Colonic mucosa (tissue), 4 donors: ENCODE results near the gene ESRRA. TPM values are rescaled to one million over a fixed set of nuclear protein-coding genes. Genes with fewer than 3 reads are reported as not detected.

Experiments used
- DNase-seq: peaks from one replicate; pipeline ENCODE4 v3.0.0-alpha.2; 2020
- H3K27ac ChIP-seq: fragments of 200-600 bp; one replicate; pipeline ENCODE4 v1.8.0; 2021
- H3K27me3 ChIP-seq: fragments of 200-600 bp; one replicate; pipeline ENCODE4 v1.8.0; 2021
- H3K36me3 ChIP-seq: fragments of 200-600 bp; one replicate; pipeline ENCODE4 v1.8.0; 2021
- H3K4me1 ChIP-seq: fragments of 200-600 bp; one replicate; pipeline ENCODE4 v1.8.0; 2021; ENCODE audit warnings: mild to moderate bottlenecking
- H3K4me3 ChIP-seq: fragments of 200-600 bp; one replicate; pipeline ENCODE4 v1.8.0; 2021
- H3K9ac ChIP-seq, 2 donors: one replicate each; pipeline ENCODE4 v1.7.0; 2013; ENCODE audit warnings: control low read depth in 2 of 2, low read depth in 2 of 2, low read length in 2 of 2
- H3K9me3 ChIP-seq: fragments of 200-600 bp; one replicate; pipeline ENCODE4 v1.8.0; 2021
- intact Hi-C: fragments of 100-400 bp; cut with DNase I; formaldehyde crosslinking; loops from one replicate; pipeline ENCODE4 v1.14.1; 2022
- total RNA-seq, 2 donors: library from RNA; stranded (reverse); fragmentation: NEBNext Ultra II Directional in 1 of 2; extraction: Animal tissue kit (Norgen Biotek cat#: 25700) in 1 of 2; gene quantifications; one replicate each; pipeline ENCODE4 v1.2.1, GENCODE V29; 2021
- TF ChIP-seq, protein P1 (sequence below): fragments of 200-600 bp; IDR thresholded peaks from one replicate; pipeline ENCODE4 v1.8.0; 2022; ENCODE audit warnings: antibody characterized with exemption, mild to moderate bottlenecking
- donor health status: healthy.
- donor health status: DM: no; HTN: no; CAD: no.
- donor health status: DM: no; HTN: no; CAD: no.

The ESRRA gene
- total RNA-seq, result 100 to 1,000 TPM; 150 to 187 TPM

DNA sequence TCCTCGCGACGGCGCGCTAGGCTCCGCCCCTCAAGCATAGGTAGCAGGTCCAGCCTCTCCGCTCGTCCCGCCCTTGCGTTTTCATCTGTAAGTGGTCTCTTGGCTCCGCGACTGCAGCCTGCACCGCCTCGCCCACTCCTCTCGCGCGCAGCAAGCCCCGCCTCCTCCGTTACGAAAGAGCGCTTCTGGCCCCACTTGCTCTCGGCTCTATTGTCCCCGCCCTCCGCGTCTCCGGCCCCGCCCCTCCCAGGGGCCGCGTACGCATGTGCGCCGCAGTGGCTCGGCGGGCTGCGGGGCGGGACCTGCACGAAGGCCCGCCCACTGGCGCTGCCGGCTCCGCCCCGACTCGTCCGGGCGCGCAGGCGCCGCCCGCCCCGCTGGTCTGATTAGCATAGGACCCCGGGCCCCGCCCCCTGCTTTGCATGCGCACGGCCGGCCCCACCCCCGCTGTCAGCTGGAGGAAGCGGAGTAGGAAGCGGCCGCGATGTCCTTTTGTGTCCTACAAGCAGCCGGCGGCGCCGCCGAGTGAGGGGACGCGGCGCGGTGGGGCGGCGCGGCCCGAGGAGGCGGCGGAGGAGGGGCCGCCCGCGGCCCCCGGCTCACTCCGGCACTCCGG, at the start of gene ESRRA:
TSS of gene ESRRA (plus strand) at position 450 of the 616 bp plus-strand sequence. CDS start 1,656 bp downstream, outside the sequence.
- Histone ChIP-seq H3K9me3 (no peaks in the 10 kb centered on the region), H3K36me3 (no peaks in the 10 kb centered on the region), H3K4me1 (peaks cover 21% of the 10 kb centered on the region), H3K9ac (peak within 1 kb of the TSS; percentile 65 to 98), H3K4me3 (peak within 1 kb of the TSS; percentile 61), H3K27me3 (peaks cover 1% of the 10 kb centered on the region), H3K27ac (peak within 1 kb of the TSS; percentile 99)
- peak; percentile 100 for DNase-seq
- intact Hi-C loops, result no loop called here
- TF ChIP-seq, protein P1, sequence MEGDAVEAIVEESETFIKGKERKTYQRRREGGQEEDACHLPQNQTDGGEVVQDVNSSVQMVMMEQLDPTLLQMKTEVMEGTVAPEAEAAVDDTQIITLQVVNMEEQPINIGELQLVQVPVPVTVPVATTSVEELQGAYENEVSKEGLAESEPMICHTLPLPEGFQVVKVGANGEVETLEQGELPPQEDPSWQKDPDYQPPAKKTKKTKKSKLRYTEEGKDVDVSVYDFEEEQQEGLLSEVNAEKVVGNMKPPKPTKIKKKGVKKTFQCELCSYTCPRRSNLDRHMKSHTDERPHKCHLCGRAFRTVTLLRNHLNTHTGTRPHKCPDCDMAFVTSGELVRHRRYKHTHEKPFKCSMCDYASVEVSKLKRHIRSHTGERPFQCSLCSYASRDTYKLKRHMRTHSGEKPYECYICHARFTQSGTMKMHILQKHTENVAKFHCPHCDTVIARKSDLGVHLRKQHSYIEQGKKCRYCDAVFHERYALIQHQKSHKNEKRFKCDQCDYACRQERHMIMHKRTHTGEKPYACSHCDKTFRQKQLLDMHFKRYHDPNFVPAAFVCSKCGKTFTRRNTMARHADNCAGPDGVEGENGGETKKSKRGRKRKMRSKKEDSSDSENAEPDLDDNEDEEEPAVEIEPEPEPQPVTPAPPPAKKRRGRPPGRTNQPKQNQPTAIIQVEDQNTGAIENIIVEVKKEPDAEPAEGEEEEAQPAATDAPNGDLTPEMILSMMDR, result no peak

DNA sequence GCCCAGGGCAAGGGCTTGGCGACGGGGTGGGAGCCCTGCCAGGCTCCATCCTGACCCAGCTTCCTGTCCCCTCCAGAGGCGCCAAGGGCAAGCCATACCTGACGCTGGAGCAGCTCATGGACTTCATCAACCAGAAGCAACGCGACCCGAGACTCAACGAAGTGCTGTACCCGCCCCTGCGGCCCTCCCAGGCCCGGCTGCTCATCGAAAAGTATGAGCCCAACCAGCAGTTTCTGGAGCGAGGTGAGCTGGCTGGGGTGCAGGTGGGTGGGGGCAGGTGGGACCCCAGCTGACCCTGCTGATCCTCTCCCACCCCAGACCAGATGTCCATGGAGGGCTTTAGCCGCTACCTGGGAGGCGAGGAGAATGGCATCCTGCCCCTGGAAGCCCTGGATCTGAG, 49.0 kb upstream of the ESRRA start:
- H3K9me3 ChIP-seq, result no peaks in the 10 kb centered on the region
- H3K4me3 ChIP-seq, result no peak overlapping the region
- peaks cover 9% of the 10 kb centered on the region for H3K4me1 ChIP-seq
- no peaks in the 10 kb centered on the region for H3K27me3 ChIP-seq
- DNase-seq, result no peak
- intact Hi-C loops, result no loop called here
- H3K9ac ChIP-seq, result no peak overlapping the region
- H3K27ac ChIP-seq, result no peak overlapping the region
- H3K36me3 ChIP-seq, result peaks cover 14% of the 10 kb centered on the region
- TF ChIP-seq, protein P1, result no peak

DNA sequence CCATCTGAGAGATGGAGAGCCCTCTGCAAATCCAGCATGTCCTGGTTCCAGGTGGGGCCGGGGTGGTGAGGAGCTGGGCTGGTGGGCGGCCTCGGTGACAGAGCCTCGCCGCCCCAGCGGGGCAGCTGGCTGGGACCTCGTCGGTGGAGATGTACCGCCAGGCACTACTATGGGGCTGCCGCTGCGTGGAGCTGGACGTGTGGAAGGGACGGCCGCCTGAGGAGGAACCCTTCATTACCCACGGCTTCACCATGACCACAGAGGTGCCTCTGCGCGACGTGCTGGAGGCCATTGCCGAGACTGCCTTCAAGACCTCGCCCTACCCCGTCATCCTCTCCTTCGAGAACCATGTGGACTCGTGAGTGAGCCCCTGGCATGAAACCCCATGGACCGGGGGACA, 47.0 kb upstream of the ESRRA start:
- no peak for DNase-seq
- Histone ChIP-seq H3K27ac (no peak overlapping the region), H3K4me1 (peaks cover 1% of the 10 kb centered on the region), H3K36me3 (peaks cover 14% of the 10 kb centered on the region), H3K27me3 (no peaks in the 10 kb centered on the region), H3K4me3 (no peak overlapping the region), H3K9me3 (no peaks in the 10 kb centered on the region), H3K9ac (no peak overlapping the region)
- TF ChIP-seq, protein P1, result no peak
- intact Hi-C loops, result no loop called here

DNA sequence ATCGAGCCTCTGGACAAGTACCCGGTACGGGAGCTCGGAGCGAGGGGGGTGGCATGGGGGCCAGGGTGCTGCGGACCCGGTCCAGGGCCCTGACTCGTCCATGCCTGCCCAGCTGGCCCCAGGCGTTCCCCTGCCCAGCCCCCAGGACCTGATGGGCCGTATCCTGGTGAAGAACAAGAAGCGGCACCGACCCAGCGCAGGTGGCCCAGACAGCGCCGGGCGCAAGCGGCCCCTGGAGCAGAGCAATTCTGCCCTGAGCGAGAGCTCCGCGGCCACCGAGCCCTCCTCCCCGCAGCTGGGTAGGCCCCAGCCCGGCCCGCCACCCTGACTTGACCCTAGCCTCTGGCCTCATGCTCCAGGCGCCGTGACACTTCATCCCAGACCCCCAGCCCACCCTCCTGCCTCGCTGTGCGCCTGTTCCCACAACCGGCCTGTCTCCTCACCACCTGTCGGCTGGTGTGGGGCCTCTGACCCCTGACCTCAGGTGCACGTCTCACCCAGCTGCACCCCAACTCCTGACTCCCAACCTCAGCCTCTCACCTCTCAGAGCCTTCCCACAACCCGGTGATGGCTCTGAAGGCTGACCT, 46.3 kb upstream of the ESRRA start:
- TF ChIP-seq, protein P1, result no peak
- no peaks in the 10 kb centered on the region for H3K9me3 ChIP-seq
- no peaks in the 10 kb centered on the region for H3K27me3 ChIP-seq
- no peak overlapping the region for H3K9ac ChIP-seq
- intact Hi-C loops, result no loop called here
- H3K4me3 ChIP-seq, result no peak overlapping the region
- no peaks in the 10 kb centered on the region for H3K4me1 ChIP-seq
- H3K27ac ChIP-seq, result no peak overlapping the region
- no peak for DNase-seq
- peaks cover 20% of the 10 kb centered on the region for H3K36me3 ChIP-seq

DNA sequence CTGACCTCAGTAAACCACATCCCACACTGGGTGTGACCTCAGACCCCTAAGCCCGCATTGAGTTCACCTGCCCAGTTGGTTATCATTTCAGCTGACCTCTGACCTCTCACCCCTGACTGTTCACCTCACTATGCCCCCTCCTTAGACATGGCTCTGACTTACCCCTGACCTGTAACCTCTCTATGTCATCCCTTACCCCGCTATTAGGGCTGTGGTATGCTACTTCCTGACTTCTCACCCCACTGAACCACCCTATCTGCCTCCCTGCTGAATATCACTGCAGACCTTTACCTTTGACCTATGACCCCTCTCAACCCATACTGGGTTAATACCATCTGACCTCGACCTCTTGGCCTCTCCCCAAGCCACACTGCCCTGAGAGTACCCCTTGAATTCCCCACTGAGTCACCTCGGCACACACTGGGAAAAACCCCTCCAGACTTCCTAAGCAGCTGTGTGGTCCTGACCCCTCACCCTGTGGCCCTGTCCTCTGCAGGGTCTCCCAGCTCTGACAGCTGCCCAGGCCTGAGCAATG, 45.7 kb upstream of the ESRRA start:
- H3K27me3 ChIP-seq, result no peaks in the 10 kb centered on the region
- H3K9me3 ChIP-seq, result no peaks in the 10 kb centered on the region
- H3K27ac ChIP-seq, result no peak overlapping the region
- intact Hi-C loops, result no loop called here
- no peaks in the 10 kb centered on the region for H3K4me1 ChIP-seq
- no peak overlapping the region for H3K4me3 ChIP-seq
- peaks cover 21% of the 10 kb centered on the region for H3K36me3 ChIP-seq
- TF ChIP-seq, protein P1, result no peak
- no peak for DNase-seq
- H3K9ac ChIP-seq, result no peak overlapping the region
